K562 (cell line): ENCODE results near the gene ARHGAP9. TPM values are rescaled to one million over a fixed set of nuclear protein-coding genes. Genes with fewer than 3 reads are reported as not detected.

ENCODE experiments used
- BHLHE40 ChIP-seq: IDR thresholded peaks from 2 replicates; pipeline ENCODE4 v1.6.1; 2011; ENCODE audit warnings: low read length, improper control_type of control experiment
- C11orf30 ChIP-seq: fragments of 450-650 bp; IDR thresholded peaks from 2 replicates; pipeline ENCODE4 v1.6.1; 2016; ENCODE audit warnings: low read depth, mild to moderate bottlenecking
- CBX1 ChIP-seq: sonication (generic); IDR thresholded peaks from 2 replicates; pipeline ENCODE4 v1.6.1; 2016; ENCODE audit warnings: antibody characterized with exemption, low read depth, mild to moderate bottlenecking
- COPS2 ChIP-seq: fragments of 450-650 bp; conservative IDR thresholded peaks from 2 replicates; pipeline ENCODE4 v1.6.1; 2016; ENCODE audit warnings: mild to moderate bottlenecking, moderate library complexity
- E2F5 ChIP-seq: sonication (generic); formaldehyde crosslinking; IDR thresholded peaks from 2 replicates; pipeline ENCODE4 v1.8.0; 2022; ENCODE audit warnings: mild to moderate bottlenecking, missing genetic modification reagents
- ERF ChIP-seq: fragments of 450-650 bp; formaldehyde crosslinking; IDR thresholded peaks from 2 replicates; pipeline ENCODE4 v1.4.0; 2020; ENCODE audit warnings: mild to moderate bottlenecking, mixed read lengths
- HNRNPK ChIP-seq: fragments of 200-400 bp; formaldehyde crosslinking; IDR thresholded peaks from one replicate; pipeline ENCODE4 v1.6.1; 2018; ENCODE audit warnings: mild to moderate bottlenecking, low read depth, low read length; ENCODE audit not compliant: poor library complexity, severe bottlenecking
- L3MBTL2 ChIP-seq: fragments of 450-650 bp; IDR thresholded peaks from 2 replicates; pipeline ENCODE4 v1.6.1; 2016; ENCODE audit warnings: mild to moderate bottlenecking, moderate library complexity
- MEF2D ChIP-seq: conservative IDR thresholded peaks from 2 replicates; pipeline ENCODE4 v1.6.1; 2016; ENCODE audit warnings: low read depth, missing genetic modification characterization, missing compliant biosample characterization
- MLX ChIP-seq, 2 experiments: fragments of 450-650 bp in 1 of 2; sonication (generic) in 1 of 2; formaldehyde crosslinking; conservative IDR thresholded peaks; 2 replicates each; pipeline versions ENCODE4 v1.4.0 to v1.8.1; 2020 to 2022; ENCODE audit warnings: mild to moderate bottlenecking in 1 of 2, missing genetic modification reagents in 1 of 2
- NR2C2 ChIP-seq, 2 experiments: fragments of 200-800 bp in 1 of 2; sonication (Bioruptor generic) in 1 of 2; sonication (generic) in 1 of 2; formaldehyde crosslinking in 1 of 2; IDR thresholded peaks; 2 replicates each; pipeline versions ENCODE4 v1.6.1 to v1.8.0; 2016 to 2022; ENCODE audit warnings: mild to moderate bottlenecking in 1 of 2, missing compliant biosample characterization in 1 of 2, missing genetic modification characterization in 1 of 2, missing genetic modification reagents in 1 of 2
- NR2F6 ChIP-seq: fragments of 450-650 bp; formaldehyde crosslinking; IDR thresholded peaks from 2 replicates; pipeline ENCODE4 v1.4.0; 2020; ENCODE audit warnings: mild to moderate bottlenecking
- PBX2 ChIP-seq, 2 experiments: IDR thresholded peaks in 1 of 2; conservative IDR thresholded peaks in 1 of 2; 2 replicates each; pipeline ENCODE4 v1.6.1; 2016; ENCODE audit warnings: low read depth in 2 of 2, mild to moderate bottlenecking in 1 of 2, missing compliant biosample characterization in 1 of 2, missing genetic modification characterization in 1 of 2, moderate library complexity in 1 of 2
- SPI1 ChIP-seq: IDR thresholded peaks from 2 replicates; pipeline ENCODE4 v1.6.1; 2011; ENCODE audit warnings: low read depth, low read length, control low read depth, borderline replicate concordance
- TBL1XR1 ChIP-seq, 2 experiments: IDR thresholded peaks; 2 replicates each; pipeline ENCODE4 v1.6.1; 2012; ENCODE audit warnings: improper control_type of control experiment in 2 of 2, low read length in 2 of 2, mild to moderate bottlenecking in 1 of 2
- YY1 ChIP-seq, 3 experiments: IDR thresholded peaks; 2 replicates each; pipeline ENCODE4 v1.6.1; 2011; ENCODE audit warnings: low read length in 2 of 3, mild to moderate bottlenecking in 2 of 3, moderate library complexity in 2 of 3, borderline replicate concordance in 1 of 3, control low read depth in 1 of 3, low read depth in 1 of 3; ENCODE audit not compliant: insufficient read depth in 3 of 3, insufficient replicate concordance in 2 of 3, control insufficient read depth in 1 of 3, insufficient read length in 1 of 3; ENCODE audit errors: extremely low read depth in 1 of 3
- ZBTB26 ChIP-seq: fragments of 450-650 bp; formaldehyde crosslinking; IDR thresholded peaks from 2 replicates; pipeline ENCODE4 v1.4.0; 2022; ENCODE audit warnings: missing genetic modification characterization
- ZNF121 ChIP-seq: sonication (generic); formaldehyde crosslinking; conservative IDR thresholded peaks from 2 replicates; pipeline ENCODE4 v1.8.0; 2022; ENCODE audit warnings: missing genetic modification reagents
- ZZZ3 ChIP-seq: fragments of 450-650 bp; IDR thresholded peaks from 2 replicates; pipeline ENCODE4 v1.6.1; 2016; ENCODE audit warnings: antibody characterized with exemption, mild to moderate bottlenecking, moderate library complexity
- polyA plus RNA-seq, 8 experiments: library from polyadenylated mRNA; depleted of rRNA in 4 of 8; stranded (reverse) in 5 of 8; unstranded in 3 of 8; fragments of >200 nt; fragmentation: Nextera tagmentation in 2 of 8; fragmentation: Illumina TruSeq in 1 of 8; extraction: Ambion mirVana in 2 of 8; extraction: Trizol in 1 of 8; gene quantifications; 2 replicates each; pipeline versions ENCODE4 v1.2.1 to v1.2.3, GENCODE V29; 2011 to 2014; ENCODE audit warnings: inconsistent platforms in 1 of 8, missing spikeins in 1 of 8
- total RNA-seq, 7 experiments: library from RNA; depleted of rRNA in 6 of 7; stranded (reverse); fragments of >200 nt in 6 of 7; fragmentation: Illumina TruSeq in 2 of 7; extraction: Trizol in 2 of 7; gene quantifications; 2 replicates each; pipeline versions ENCODE4 v1.2.1 to v1.2.3, GENCODE V29; 2011 to 2021; ENCODE audit warnings: low replicate concordance in 1 of 7

ARHGAP9 gene
- total and polyA plus RNA-seq, 9 of the 15 experiments (the other 6 are each of a cell fraction or from before 2014, with no cell fraction given) = 1.5 to 10.2 (median 5.1) TPM

- TF ChIP-seq HNRNPK (no peak), PBX2 (CRISPR knock-in tag; IDR thresholded peaks at IDR 0.05; ENCODE audit: low read depth) (no peak), PBX2 (tag; conservative IDR thresholded peaks at IDR 0.05; ENCODE audit: low read depth) (no peak; the same call in 1 of the 2 replicates), YY1 (IDR thresholded peaks at IDR 0.05; ENCODE audit: borderline replicate concordance in 1 of 3, control insufficient read depth in 1 of 3, extremely low read depth in 1 of 3, insufficient read depth in 3 of 3, insufficient read length in 1 of 3, insufficient replicate concordance in 2 of 3, low read depth in 1 of 3, low read length in 2 of 3) (peak; percentile 22 to 88 (median 78)), BHLHE40 (peak; percentile 72), NR2F6 (CRISPR knock-in tag) (no peak), ERF (CRISPR knock-in tag) (no peak), MLX (CRISPR knock-in tag; conservative IDR thresholded peaks at IDR 0.05) (no peak), COPS2 (no peak), ZBTB26 (CRISPR knock-in tag) (no peak), L3MBTL2 (peak; percentile 67), E2F5 (CRISPR knock-in tag) (no peak; the same call in 1 of the 2 replicates), NR2C2 (CRISPR knock-in tag; IDR thresholded peaks at IDR 0.05) (peak; percentile 87), NR2C2 (tag; IDR thresholded peaks at IDR 0.05) (peak; percentile 98), C11orf30 (peak; percentile 77), MEF2D (tag) (0 out of 2 replicates have a peak, but pooled peaks have one; percentile 11), CBX1 (0 out of 2 replicates have a peak, but pooled peaks have one; percentile 67), ZZZ3 (no peak), ZNF121 (no peak), SPI1 (peak; percentile 73), TBL1XR1 (IDR thresholded peaks at IDR 0.05; ENCODE audit: low read length in 2 of 2) (peak in 1 of 2 experiments; percentile 57; a peak in 1 of 4 replicates)
These were observed 8.1 kb upstream of the ARHGAP9 start, which contains the start of gene MARS1 (continued) for GRCh38 chr12:57487597-57488401.
